GM13977 (cell line): ENCODE results near the gene CHMP4B.

Source experiments
- DNase-seq: peaks from one replicate; pipeline ENCODE4 v3.0.0; 2012; ENCODE audit warnings: low spot score
- CTCF ChIP-seq: IDR thresholded peaks from 2 replicates; pipeline ENCODE4 v1.5.1; 2012; ENCODE audit warnings: mild to moderate bottlenecking, control low read depth; ENCODE audit not compliant: insufficient read depth; ENCODE audit errors: extremely low read depth, missing control alignments
- in situ Hi-C: fragments of 300-500 bp; cut with MboI; formaldehyde crosslinking; loops from one replicate; pipeline ENCODE4 v1.12.0; 2022; ENCODE audit warnings: low sequenced_read_pairs, low pct_unique_long_range_greater_than_20kb, mixed read lengths, inconsistent platforms; ENCODE audit not compliant: unreplicated experiment

The CHMP4B gene

DNA sequence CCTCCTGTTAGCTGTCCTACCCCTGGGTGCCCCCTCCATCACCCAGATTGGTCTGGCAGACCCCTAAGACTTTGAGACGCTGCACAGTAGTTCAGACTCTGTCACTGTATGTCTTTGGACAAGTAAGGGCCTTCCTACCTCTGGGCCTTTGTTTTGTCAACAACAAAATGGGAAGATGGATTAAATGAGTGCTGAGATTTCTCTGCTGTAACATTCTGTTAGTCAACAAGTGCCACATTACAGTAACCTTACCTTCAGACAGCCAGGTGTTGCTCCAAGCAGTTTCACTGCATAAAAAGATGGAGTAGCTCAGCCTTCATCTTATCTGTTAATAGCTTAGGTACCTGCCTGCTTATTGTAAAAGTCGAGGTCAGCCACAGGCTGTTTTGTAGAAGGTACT is 16.0 kb downstream of the CHMP4B start:
- DNase-seq: no peak
- in situ Hi-C loops: no loop called here
- no peak for TF ChIP-seq CTCF

- in situ Hi-C loops: no loop called here
- no peak for TF ChIP-seq CTCF
- no peak for DNase-seq
These were observed 16.6 kb downstream of the CHMP4B start for GRCh38 chr20:33827634-33828325.

DNA sequence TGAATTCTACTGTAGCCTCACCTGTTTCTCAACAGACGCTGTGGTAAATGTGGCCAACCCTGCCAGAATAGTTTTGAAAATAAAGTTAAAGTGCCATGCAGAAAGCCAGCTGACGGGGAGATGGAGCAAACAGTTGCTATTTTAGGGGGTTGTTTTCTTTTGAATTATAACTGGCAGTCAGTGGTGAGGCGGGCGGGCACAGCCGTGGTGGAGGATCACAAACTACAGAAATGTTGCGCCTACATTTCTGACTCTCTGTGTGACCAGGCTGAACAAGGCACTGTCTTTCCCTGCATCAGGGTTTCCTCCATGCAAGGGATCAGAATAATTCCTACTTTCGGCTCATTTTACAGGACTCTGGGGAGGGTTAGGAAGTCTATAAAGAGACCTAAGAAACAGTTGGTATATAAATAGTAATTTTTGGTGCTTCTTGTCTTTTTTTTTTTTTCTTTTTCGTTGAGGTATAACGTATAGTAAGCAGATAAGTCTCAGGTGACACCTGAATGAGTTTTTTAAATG is 17.2 kb downstream of the CHMP4B start:
- TF ChIP-seq CTCF: no peak
- in situ Hi-C loops: no loop called here

DNA sequence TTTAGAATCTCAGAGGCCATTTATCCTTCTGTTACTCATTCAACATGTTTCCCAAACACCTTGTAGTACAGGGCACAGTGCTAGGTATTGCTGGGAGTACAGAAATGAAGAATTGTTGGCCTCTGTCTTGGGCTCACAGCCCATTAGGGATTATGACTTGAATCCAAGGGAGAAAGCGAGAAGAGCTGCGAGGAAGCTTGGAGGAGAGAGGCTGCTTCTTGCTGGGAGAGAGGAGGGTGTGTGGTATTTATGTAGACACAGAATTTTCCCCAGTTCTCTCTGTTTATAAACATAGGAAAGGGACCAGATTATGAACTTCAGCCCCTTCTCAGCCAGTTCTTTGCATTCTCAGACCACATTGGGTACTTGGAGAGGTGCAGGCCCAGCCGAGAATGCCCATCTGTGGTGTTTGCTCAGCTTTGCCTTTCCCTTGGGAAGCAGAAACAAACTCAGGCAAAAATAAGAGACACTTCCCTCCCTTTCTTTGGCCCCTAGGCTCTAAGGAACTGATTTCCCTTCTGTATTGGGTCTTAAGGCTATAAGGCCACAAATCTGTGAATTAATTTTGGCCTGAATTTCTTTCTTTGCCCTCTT is 17.9 kb downstream of the CHMP4B start:
- no peak for TF ChIP-seq CTCF
- in situ Hi-C loops: no loop called here
- DNase-seq: no peak

More for the DNA sequence above, 17.2 kb downstream of the CHMP4B start:
- DNase-seq: no peak

DNA sequence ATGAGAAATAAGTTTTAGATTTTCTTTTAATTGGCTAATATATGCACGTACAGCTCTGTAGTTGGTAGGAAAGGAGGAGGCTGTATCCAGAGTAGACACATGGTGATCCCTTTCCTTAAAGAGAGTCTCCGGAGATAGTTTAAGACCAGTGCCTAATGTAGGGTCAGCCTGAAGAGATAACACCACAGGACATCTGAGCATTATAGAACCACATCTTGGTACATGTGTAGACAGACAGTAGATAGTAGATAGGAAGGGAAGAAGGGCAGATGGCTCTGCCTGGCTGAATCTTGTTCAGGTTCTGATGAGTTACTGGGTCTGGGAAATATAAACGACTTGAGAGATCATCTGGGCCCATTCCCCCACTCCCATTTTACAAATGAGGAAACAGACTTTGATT is 18.5 kb downstream of the CHMP4B start:
- DNase-seq: no peak
- in situ Hi-C loops: no loop called here
- TF ChIP-seq CTCF: no peak

- TF ChIP-seq CTCF: no peak
- in situ Hi-C loops: no loop called here
- DNase-seq: no peak
These were observed 19.2 kb downstream of the CHMP4B start for GRCh38 chr20:33830371-33830770.
